SKM-1 (cell line): ENCODE results near the gene PAX8.
A peak's percentile ranks its signal among the peaks of the same experiment; 100 is the strongest.
"Not testable (repeated sequence)": the region's sequence is repeated elsewhere in the genome, so short reads cannot be mapped to it uniquely, and the experiment has no call there.

Experiments
- DNase-seq: peaks from one replicate; lab custom pipeline; 2025; ENCODE audit not compliant: unreplicated experiment; lab: John Stamatoyannopoulos, UW

Gene PAX8

GRCh38 chr2:113291191-113291590, 12.5 kb upstream of the PAX8 start:
- no peak for DNase-seq

GRCh38 chr2:113288674-113289149, 10.0 kb upstream of the PAX8 start:
- DNase-seq: not testable (repeated sequence)

- not testable (repeated sequence) for DNase-seq
Observed at GRCh38 chr2:113288117-113288673, 9.5 kb upstream of the PAX8 start.

GRCh38 chr2:113285816-113286215, 7.1 kb upstream of the PAX8 start:
- DNase-seq: no peak

GRCh38 chr2:113284999-113285398, 6.3 kb upstream of the PAX8 start:
- DNase-seq: not testable (repeated sequence)

- DNase-seq: no peak
Observed at GRCh38 chr2:113284476-113284875, 5.8 kb upstream of the PAX8 start.

GRCh38 chr2:113283704-113284284, 5.1 kb upstream of the PAX8 start:
- DNase-seq: no peak

- DNase-seq: peak; percentile 69
Observed at GRCh38 chr2:113282747-113283533, 4.2 kb upstream of the PAX8 start.

- no peak for DNase-seq
Observed at GRCh38 chr2:113281910-113282746, 3.4 kb upstream of the PAX8 start.

GRCh38 chr2:113278073-113278741, 514 bp downstream of the PAX8 start:
- no peak for DNase-seq

- no peak for DNase-seq
Observed at GRCh38 chr2:113277474-113278072, 1.1 kb downstream of the PAX8 start.

- no peak for DNase-seq
Observed at GRCh38 chr2:113276761-113277425, 1.8 kb downstream of the PAX8 start.

GRCh38 chr2:113276216-113276760, 2.4 kb downstream of the PAX8 start:
- no peak for DNase-seq

- no peak for DNase-seq
Observed at GRCh38 chr2:113275556-113276215, 3.0 kb downstream of the PAX8 start.

GRCh38 chr2:113274432-113274831, 4.3 kb downstream of the PAX8 start:
- no peak for DNase-seq

GRCh38 chr2:113273981-113274380, 4.7 kb downstream of the PAX8 start:
- no peak for DNase-seq

GRCh38 chr2:113273027-113273551, 5.6 kb downstream of the PAX8 start:
- no peak for DNase-seq

GRCh38 chr2:113272477-113272876, 6.2 kb downstream of the PAX8 start:
- no peak for DNase-seq
